Mammary epithelial cell (primary cell): ENCODE data around the gene ALG8.

Experiments used
- CTCF ChIP-seq, 2 donors: IDR thresholded peaks in 1 of 2; conservative IDR thresholded peaks in 1 of 2; 2 replicates each; pipeline ENCODE4 v1.5.1; 2011 to 2012; ENCODE audit warnings: inconsistent platforms in 2 of 2, low read length in 2 of 2, mild to moderate bottlenecking in 2 of 2, control low read depth in 1 of 2, low read depth in 1 of 2; ENCODE audit not compliant: insufficient read depth in 1 of 2; ENCODE audit errors: extremely low read depth in 1 of 2
- EZH2 ChIP-seq: IDR thresholded peaks from 2 replicates; pipeline ENCODE4 v1.6.1; 2012; ENCODE audit warnings: low read length, inconsistent platforms, borderline replicate concordance

GRCh38 chr11:78057462-78058055, 81.9 kb downstream of the ALG8 start:
- TF ChIP-seq CTCF (conservative IDR thresholded peaks at IDR 0.05 in 1 of 2, IDR thresholded peaks at IDR 0.05 in 1 of 2; ENCODE audit: extremely low read depth in 1 of 2, insufficient read depth in 1 of 2, low read depth in 1 of 2, low read length in 2 of 2) = no peak
- TF ChIP-seq EZH2 = no peak
